Glutamatergic neuron (in vitro differentiated cells): ENCODE results near the gene KSR1. TPM values are rescaled to one million over a fixed set of nuclear protein-coding genes. Genes with fewer than 3 reads are reported as not detected.
"Not testable (repeated sequence)": the region's sequence is repeated elsewhere in the genome, so short reads cannot be mapped to it uniquely, and the experiment has no call there.

Experiments
- DNase-seq: peaks from one replicate; pipeline ENCODE4 v3.0.0; 2022
- H3K27ac Mint-ChIP-seq: one replicate; pipeline ENCODE4 v1.8.0; 2020; ENCODE audit warnings: mild to moderate bottlenecking, mixed read lengths, inconsistent platforms; ENCODE audit not compliant: unreplicated experiment
- H3K27me3 Mint-ChIP-seq: one replicate; pipeline ENCODE4 v1.8.0; 2020; ENCODE audit warnings: mild to moderate bottlenecking, moderate library complexity, mixed read lengths, inconsistent platforms; ENCODE audit not compliant: unreplicated experiment
- H3K36me3 Mint-ChIP-seq: one replicate; pipeline ENCODE4 v1.8.0; 2020; ENCODE audit warnings: mild to moderate bottlenecking, mixed read lengths, inconsistent platforms; ENCODE audit not compliant: unreplicated experiment
- H3K4me1 Mint-ChIP-seq: one replicate; pipeline ENCODE4 v1.8.0; 2020; ENCODE audit warnings: mild to moderate bottlenecking, low read depth, mixed read lengths, inconsistent platforms; ENCODE audit not compliant: unreplicated experiment
- H3K4me3 Mint-ChIP-seq: one replicate; pipeline ENCODE4 v1.8.0; 2020; ENCODE audit warnings: mild to moderate bottlenecking, mixed read lengths, inconsistent platforms; ENCODE audit not compliant: unreplicated experiment
- H3K9me3 Mint-ChIP-seq: one replicate; pipeline ENCODE4 v1.8.0; 2020; ENCODE audit warnings: mild to moderate bottlenecking, moderate library complexity, mixed read lengths, inconsistent platforms; ENCODE audit not compliant: unreplicated experiment
- CTCF ChIP-seq: fragments of 200-600 bp; sonication (generic); IDR thresholded peaks from one replicate; pipeline ENCODE4 v1.5.0; 2021; ENCODE audit not compliant: partially characterized antibody, unreplicated experiment
- long read RNA-seq: library from polyadenylated mRNA; unstranded; transcript quantifications from one replicate; pipeline ENCODE4 v2.0.0, GENCODE V29; 2020; ENCODE audit not compliant: unreplicated experiment
- total RNA-seq: library from RNA; stranded (reverse); fragmentation: NEBNext Ultra II Directional; extraction: Animal tissue kit (Norgen Biotek cat#: 25700); gene quantifications from one replicate; pipeline ENCODE4 v1.2.1, GENCODE V29; 2021; ENCODE audit not compliant: unreplicated experiment

Gene KSR1
- total RNA-seq: 203 TPM
- long read RNA-seq, partial matches to known transcripts: 0 of 3 reads
- long read RNA-seq, other reads (novel, unspliced or antisense): 3 of 3 reads

- no peak for TF ChIP-seq CTCF
- peak; percentile 92 for DNase-seq
- Mint-ChIP-seq H3K27me3 (peaks cover 19% of the 10 kb centered on the region), H3K4me1 (peaks cover 28% of the 10 kb centered on the region), H3K4me3 (peak within 1 kb of the TSS; percentile 95), H3K27ac (peak within 1 kb of the TSS; percentile 91), H3K9me3 (peaks cover 11% of the 10 kb centered on the region), H3K36me3 (no peaks in the 10 kb centered on the region)
Observed at GRCh38 chr17:27455914-27456680, at the start of gene KSR1. TSS of gene KSR1 (plus strand) at chr17:27456448. CDS start at chr17:27456644, 196 bp downstream.

GRCh38 chr17:27407916-27408864, 48.1 kb upstream of the KSR1 start:
- Mint-ChIP-seq H3K27ac (no peak overlapping the region), H3K9me3 (peaks cover 4% of the 10 kb centered on the region), H3K27me3 (peaks cover 2% of the 10 kb centered on the region), H3K4me3 (no peak overlapping the region), H3K4me1 (no peaks in the 10 kb centered on the region), H3K36me3 (no peaks in the 10 kb centered on the region)
- TF ChIP-seq CTCF: no peak
- no peak for DNase-seq

- Mint-ChIP-seq H3K4me3 (no peak overlapping the region), H3K27ac (no peak overlapping the region), H3K36me3 (no peaks in the 10 kb centered on the region), H3K27me3 (peaks cover 2% of the 10 kb centered on the region), H3K4me1 (no peaks in the 10 kb centered on the region), H3K9me3 (no peaks in the 10 kb centered on the region)
- no peak for TF ChIP-seq CTCF
- no peak for DNase-seq
Observed at GRCh38 chr17:27408891-27409290, 47.4 kb upstream of the KSR1 start.

- not testable (repeated sequence) for H3K27me3 Mint-ChIP-seq, H3K36me3 Mint-ChIP-seq, DNase-seq, H3K27ac Mint-ChIP-seq, H3K4me1 Mint-ChIP-seq, H3K4me3 Mint-ChIP-seq, H3K9me3 Mint-ChIP-seq
Observed at GRCh38 chr17:27412158-27412557, 44.1 kb upstream of the KSR1 start.

- Mint-ChIP-seq H3K4me3 (no peak overlapping the region), H3K27me3 (no peaks in the 10 kb centered on the region), H3K27ac (no peak overlapping the region), H3K4me1 (no peaks in the 10 kb centered on the region), H3K36me3 (no peaks in the 10 kb centered on the region), H3K9me3 (no peaks in the 10 kb centered on the region)
- no peak for DNase-seq
- no peak for TF ChIP-seq CTCF
Observed at GRCh38 chr17:27413315-27413714, 42.9 kb upstream of the KSR1 start.
